Measurements from ENCODE around the gene KSR2. TPM values are rescaled to one million over a fixed set of nuclear protein-coding genes. Genes with fewer than 3 reads are reported as not detected.

Gene KSR2
- total RNA-seq, 1 donor, result under 0.01 TPM

GRCh38 chr12:117686210-117686609, 282.6 kb downstream of the KSR2 start:
- no peak for DNase-seq (ENCODE audit: low read depth)
- TF ChIP-seq CTCF (IDR thresholded peaks at IDR 0.05; ENCODE audit: insufficient read depth, low read length), result no peak
- H3K4me3 ChIP-seq (ENCODE audit: low read depth, low read length), result no peak overlapping the region

GRCh38 chr12:117685110-117685926, 283.5 kb downstream of the KSR2 start:
- DNase-seq (ENCODE audit: low read depth), result no peak
- H3K4me3 ChIP-seq (ENCODE audit: low read depth, low read length), result no peak overlapping the region
- TF ChIP-seq CTCF (IDR thresholded peaks at IDR 0.05; ENCODE audit: insufficient read depth, low read length), result no peak

- no peak for TF ChIP-seq CTCF (IDR thresholded peaks at IDR 0.05; ENCODE audit: insufficient read depth, low read length)
- no peak overlapping the region for H3K4me3 ChIP-seq (ENCODE audit: low read depth, low read length)
- no peak for DNase-seq (ENCODE audit: low read depth)
These were observed 284.3 kb downstream of the KSR2 start for GRCh38 chr12:117684471-117684870.

GRCh38 chr12:117680312-117680711, 288.5 kb downstream of the KSR2 start:
- TF ChIP-seq CTCF (IDR thresholded peaks at IDR 0.05; ENCODE audit: insufficient read depth, low read length), result no peak
- no peak for DNase-seq (ENCODE audit: low read depth)
- H3K4me3 ChIP-seq (ENCODE audit: low read depth, low read length), result no peak overlapping the region

- no peak for TF ChIP-seq CTCF (IDR thresholded peaks at IDR 0.05; ENCODE audit: insufficient read depth, low read length)
- DNase-seq (ENCODE audit: low read depth), result no peak
- H3K4me3 ChIP-seq (ENCODE audit: low read depth, low read length), result no peak overlapping the region
These were observed 289.0 kb downstream of the KSR2 start for GRCh38 chr12:117679776-117680175.

GRCh38 chr12:117674763-117675162, 294.0 kb downstream of the KSR2 start:
- no peak overlapping the region for H3K4me3 ChIP-seq (ENCODE audit: low read depth, low read length)
- TF ChIP-seq CTCF (IDR thresholded peaks at IDR 0.05; ENCODE audit: insufficient read depth, low read length), result no peak
- DNase-seq (ENCODE audit: low read depth), result no peak

- no peak for DNase-seq (ENCODE audit: low read depth)
- no peak for TF ChIP-seq CTCF (IDR thresholded peaks at IDR 0.05; ENCODE audit: insufficient read depth, low read length)
- H3K4me3 ChIP-seq (ENCODE audit: low read depth, low read length), result no peak overlapping the region
These were observed 294.5 kb downstream of the KSR2 start for GRCh38 chr12:117674313-117674712.
